NCI-H1436 treated with DMSO at 0.1 percent for 48 hours (cell line): ENCODE measurements around the gene PLEKHJ1.

Experiments used
- DNase-seq: peaks from one replicate; lab custom pipeline; 2025; lab: John Stamatoyannopoulos, UW

PLEKHJ1 gene

DNA sequence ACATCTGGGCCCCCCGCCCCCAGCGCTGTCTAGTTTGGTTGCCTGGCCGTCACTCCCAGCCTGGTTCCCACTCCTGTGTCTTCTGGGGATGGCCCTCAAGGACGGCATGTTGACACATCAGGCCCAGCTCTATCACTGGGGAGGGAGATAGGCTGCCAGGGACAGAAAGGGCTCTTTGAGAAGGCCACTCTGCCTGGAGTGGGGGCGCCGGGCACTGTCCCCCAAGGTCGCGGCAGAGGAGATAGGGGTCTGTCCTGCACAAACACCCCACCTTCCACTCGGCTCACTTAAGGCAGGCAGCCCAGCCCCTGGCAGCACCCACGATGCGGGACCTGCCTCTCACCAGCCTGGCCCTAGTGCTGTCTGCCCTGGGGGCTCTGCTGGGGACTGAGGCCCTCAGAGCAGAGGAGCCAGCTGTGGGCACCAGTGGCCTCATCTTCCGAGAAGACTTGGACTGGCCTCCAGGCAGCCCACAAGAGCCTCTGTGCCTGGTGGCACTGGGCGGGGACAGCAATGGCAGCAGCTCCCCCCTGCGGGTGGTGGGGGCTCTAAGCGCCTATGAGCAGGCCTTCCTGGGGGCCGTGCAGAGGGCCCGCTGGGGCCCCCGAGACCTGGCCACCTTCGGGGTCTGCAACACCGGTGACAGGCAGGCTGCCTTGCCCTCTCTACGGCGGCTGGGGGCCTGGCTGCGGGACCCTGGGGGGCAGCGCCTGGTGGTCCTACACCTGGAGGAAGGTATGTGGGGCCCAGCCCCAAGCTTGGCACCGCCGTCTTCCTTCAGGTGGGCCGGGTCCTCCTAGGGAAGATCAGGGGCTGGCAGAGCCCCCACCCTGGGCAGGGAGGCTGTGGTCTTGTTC lies 13.1 kb upstream of the PLEKHJ1 start, which contains the start of gene AMH:
TSS of gene AMH (plus strand) at position 314 of the 857 bp plus-strand sequence. CDS start at position 324, 10 bp downstream.
- no peak for DNase-seq

DNA sequence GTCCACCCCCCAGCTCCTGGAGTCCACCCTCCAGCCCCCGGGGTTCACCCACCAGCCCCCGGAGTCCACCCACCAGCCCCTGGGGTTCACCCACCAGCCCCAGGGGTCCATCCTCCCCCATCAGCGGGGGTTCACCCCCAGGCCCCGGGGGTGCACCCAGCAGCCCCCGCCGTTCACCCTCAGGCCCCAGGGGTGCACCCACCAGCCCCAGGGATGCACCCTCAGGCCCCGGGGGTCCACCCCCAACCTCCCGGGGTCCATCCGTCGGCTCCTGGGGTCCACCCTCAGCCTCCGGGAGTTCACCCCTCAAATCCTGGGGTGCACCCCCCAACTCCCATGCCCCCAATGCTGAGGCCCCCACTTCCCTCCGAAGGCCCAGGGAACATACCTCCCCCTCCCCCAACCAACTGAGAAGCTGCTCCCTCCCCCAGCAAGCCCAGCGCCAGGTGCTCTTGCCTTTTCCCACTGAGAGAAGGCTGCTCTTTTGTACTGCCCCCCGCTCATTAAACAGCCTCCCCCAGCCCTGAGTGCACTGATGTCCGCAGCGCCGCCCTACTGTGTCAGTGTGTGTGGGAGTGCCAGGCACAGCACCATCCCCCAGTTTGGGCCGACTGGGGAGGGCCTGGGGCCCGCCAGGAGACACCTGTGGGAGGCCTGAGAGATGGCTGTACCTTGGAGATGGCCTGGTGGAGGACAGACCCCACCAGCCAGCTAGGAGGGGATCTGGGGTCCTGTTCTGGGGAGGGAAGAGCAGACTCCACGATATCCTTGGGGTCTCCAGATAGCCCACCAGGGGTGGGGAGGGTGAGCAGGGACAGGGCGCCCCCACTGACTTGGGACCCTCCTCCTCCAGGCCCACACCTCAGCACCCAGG lies 12.2 kb upstream of the PLEKHJ1 start:
- DNase-seq, result no peak

DNA sequence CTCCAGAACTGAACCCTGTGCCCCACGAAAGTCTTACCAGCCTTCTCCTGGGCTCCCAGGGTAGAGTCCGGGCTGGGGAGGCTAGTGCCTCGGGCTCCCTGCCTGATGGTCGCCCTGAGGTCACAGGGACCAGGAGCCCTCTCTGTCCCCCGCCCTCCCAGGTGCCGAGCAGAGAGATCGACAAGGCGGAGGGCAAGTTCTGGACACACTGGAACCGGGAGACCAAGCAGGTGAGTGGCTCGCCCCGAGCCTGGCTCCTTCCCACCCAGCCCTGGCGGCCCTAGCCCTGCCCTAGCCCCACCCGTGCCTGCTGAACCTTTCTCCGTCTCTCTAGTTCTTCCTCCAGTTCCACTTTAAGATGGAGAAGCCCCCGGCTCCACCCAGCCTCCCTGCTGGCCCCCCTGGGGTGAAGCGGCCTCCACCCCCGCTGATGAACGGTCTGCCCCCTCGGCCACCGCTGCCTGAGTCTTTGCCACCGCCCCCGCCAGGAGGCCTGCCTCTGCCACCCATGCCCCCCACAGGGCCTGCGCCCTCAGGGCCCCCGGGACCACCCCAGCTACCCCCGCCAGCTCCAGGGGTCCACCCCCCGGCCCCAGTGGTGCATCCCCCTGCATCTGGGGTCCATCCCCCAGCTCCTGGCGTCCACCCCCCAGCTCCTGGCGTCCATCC lies 11.4 kb upstream of the PLEKHJ1 start:
- DNase-seq, result no peak

DNA sequence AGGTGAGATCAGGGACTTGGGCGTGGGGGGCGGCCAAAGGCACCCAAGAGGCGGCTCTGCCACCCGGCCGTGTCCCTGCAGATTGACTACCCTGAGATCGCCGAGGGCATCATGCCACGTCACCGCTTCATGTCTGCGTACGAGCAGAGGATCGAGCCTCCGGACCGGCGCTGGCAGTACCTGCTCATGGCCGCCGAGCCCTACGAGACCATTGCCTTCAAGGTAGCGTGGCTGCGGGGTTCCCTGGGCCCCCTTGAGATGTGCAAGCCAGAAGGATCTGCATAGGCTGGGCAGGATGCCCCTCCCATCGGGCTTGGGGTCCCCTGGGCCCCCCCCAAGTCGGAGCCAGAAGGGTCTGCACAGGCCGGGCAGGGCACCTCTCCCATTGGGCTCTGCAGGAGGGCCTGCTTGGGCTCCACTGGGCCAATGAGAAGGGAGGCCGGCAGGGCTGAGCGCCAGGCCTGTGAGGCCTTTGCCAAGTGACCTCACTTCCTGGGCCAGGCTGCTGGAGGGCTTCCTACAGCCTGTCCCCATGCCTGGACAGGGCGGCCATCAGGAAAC lies 10.8 kb upstream of the PLEKHJ1 start:
- DNase-seq, result no peak

DNA sequence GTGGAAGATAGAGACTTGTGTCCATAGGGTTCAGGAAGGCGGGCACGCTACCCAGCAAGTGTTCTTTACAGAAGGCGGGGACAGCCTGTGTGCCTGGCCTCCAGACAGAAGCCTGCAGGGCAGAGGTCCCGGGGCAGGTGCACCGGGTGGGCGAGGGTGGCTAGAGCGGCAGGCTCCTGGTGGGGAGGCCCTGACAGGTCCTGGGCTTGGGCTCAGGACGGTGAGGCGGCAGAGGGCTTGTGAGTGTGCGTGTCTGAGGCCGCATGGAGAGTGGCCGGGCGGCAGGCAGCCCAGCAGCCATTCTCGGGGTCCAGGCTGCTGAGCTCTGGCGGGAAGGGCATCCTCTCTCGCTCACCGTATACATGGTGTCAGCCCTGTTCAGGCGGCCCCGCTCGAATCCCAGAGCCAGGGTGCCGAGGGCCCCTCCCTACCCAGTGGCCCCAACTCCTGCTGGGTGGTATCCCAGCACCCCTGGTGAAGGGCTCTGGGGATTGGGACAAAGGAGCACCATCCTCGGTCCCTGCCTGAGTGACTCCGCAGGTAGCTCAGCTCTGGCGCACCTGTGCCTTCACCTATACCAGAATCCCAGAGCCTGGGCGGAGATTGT lies 10.0 kb upstream of the PLEKHJ1 start:
- DNase-seq, result no peak

DNA sequence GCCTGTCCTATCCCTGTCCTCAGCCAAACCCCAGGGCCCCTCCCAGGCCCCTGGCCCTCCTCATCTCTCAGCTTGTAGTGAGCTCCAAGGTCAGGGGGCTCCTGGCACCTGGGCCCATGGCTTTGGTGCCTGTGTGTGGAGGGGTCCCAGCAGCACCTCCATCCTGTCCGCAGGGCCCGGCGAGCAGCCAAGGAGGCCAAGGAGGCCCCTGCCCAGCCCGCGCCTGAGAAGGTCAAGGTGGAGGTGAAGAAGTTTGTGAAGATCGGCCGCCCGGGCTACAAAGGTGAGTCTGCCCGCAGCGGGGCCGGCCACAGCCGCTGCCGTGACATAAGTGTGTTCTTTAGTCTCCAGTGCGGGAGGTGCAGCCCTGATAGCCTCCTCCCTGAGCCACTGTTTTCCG lies 9.1 kb upstream of the PLEKHJ1 start:
- DNase-seq, result no peak

DNA sequence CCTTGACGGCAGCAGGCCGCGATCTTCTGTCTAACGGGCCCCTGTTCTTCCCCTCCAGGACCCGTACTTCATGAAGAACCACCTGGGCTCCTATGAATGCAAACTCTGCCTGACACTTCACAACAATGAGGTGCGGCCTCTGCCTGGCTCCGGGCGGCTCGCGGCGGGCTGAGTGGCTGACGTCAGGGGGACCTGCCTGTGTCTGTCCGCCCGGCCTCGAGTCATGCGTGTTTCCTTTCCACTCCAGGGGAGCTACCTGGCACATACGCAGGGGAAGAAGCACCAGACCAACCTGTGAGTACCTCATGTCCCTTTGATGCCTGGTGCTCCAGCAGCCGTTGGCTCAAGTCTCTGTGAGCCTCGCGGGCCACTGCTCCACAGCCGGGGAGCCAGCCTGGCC lies 8.4 kb upstream of the PLEKHJ1 start:
- no peak for DNase-seq

DNA sequence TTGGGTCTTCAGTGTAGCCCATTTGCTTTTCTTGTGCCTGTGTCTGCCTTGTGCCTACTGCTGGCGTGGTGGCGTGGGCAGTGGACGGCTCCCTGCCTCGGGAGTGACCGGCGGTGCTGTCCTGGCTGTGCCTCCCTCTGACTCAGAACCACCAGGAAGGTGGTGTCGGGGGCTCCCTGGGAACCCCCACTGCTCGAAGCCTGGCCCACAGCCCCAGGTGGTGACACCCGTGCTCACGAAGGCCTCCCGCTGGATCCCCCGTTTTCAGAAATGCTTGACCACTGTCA lies 7.9 kb upstream of the PLEKHJ1 start:
- DNase-seq, result no peak

DNA sequence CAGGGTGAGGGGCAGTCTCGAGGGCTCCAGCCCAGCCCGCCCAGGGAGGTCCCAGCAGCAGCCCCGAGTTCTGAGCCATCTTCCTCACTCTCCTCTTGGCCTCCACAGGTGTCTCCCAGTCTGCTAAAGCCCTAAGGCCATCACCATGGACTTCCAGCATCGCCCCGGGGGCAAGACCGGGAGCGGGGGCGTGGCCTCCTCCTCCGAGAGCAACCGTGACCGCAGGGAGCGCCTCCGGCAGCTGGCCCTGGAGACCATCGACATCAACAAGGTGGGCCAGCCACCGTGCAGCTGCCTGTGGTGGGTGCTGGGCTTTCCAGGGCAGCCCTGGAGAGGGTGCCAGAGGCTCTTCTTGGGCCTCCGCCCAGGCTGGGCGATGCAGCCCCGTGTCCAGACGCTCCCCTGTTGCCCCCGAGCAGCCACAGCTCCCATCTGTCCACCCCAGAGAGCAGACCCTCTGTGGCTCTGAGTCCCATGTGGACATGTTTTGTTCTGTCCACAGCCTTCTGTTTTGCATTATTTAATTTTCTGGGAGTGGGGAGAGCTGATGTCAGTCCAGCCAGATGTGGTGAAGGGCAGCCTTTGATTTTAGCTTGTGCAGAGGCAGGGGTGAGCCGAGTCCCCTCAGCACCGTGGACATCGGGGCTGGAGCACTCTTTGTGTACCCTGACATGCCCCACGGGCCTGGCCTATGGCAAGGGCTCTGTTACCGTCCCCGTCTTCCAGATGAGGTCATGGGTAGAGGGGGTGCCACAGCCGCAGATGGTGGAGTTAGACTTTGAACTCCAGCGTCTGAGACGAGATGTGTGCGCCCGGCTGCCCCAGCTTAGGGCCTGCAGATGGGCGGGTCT lies 7.4 kb upstream of the PLEKHJ1 start:
- DNase-seq, result no peak

DNA sequence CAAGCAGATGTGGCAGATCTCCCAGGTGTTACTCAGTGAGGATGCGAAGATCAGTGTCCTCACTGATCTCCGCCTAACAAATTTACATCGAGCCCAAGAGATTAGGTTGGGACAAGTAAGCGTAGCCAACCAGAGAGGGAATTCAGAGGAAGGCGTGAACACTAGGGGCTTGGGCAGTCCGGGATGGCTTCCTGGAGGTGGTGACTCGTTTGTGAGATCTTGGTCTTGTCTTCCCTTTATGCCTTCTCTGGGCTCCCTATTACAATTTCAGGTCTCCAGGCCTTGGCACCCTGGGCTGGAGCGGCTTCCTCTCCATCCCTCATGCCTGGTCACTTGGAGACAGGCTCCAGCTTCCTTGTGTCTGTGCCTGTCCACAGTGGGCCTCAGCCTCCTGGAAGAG lies 6.7 kb upstream of the PLEKHJ1 start:
- no peak for DNase-seq

DNA sequence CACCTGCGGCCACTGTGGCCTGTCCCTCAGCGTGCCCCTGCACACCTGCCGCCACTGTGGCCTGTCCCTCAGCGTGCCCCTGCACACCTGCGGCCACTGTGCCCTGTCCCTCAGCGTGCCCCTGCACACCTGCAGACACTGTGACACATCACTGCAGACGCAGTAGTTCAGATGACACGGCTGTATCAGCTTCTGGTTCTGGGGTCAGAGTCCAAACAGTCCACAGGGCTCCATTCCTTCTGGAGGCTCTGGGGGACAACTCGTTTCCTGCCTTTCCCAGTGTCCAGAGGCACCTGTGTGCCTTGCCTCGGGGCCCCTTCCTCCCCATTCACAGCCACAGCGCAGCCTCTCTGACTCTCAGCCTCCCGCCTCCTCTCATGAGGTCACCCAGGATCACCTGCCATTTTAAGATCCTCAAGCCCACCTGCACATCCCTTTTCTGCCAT lies 6.0 kb upstream of the PLEKHJ1 start:
- no peak for DNase-seq

DNA sequence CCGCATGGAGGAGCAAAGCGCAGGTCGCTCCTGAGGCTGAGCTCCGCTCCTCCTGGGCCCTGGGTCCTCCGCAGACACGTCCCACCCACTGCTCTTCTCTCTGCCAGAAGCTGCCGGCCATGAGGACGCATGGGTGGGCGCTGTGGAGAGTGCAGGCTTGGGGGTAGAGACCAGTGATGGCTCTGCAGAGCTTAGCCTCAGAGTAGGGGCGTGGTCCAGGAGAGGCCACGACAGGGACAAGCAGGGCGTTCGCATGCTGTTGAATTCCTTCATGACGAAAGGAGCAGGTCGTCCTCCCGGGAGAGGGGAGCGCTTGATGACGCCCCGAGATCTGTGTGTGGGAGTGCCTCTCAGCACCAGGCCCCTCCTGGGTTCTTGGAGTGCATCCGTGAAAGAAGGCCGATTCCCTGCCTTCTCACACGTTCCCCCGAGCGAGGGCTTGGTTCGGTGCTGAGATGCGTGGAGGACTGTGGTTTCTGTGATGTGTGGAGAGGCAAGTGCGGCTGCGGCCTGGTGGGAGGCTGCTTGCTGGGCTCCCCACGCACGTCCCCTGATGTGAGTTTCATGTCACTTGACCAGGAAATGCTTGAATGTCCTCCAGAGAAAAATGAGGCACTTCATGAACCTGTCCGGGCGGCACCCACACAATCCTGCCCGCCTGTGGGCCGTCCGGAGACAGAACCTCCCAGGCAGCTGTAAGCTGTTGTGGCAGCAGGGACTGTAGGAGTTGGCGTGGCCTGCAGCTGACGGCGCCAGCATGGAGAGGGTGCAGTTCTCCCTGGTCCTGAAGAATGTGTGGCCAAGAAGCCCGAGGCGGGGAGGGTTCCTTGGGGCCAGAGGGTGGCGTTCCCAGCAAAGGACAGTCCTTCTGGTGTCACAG lies 5.0 kb upstream of the PLEKHJ1 start:
- DNase-seq, result no peak

DNA sequence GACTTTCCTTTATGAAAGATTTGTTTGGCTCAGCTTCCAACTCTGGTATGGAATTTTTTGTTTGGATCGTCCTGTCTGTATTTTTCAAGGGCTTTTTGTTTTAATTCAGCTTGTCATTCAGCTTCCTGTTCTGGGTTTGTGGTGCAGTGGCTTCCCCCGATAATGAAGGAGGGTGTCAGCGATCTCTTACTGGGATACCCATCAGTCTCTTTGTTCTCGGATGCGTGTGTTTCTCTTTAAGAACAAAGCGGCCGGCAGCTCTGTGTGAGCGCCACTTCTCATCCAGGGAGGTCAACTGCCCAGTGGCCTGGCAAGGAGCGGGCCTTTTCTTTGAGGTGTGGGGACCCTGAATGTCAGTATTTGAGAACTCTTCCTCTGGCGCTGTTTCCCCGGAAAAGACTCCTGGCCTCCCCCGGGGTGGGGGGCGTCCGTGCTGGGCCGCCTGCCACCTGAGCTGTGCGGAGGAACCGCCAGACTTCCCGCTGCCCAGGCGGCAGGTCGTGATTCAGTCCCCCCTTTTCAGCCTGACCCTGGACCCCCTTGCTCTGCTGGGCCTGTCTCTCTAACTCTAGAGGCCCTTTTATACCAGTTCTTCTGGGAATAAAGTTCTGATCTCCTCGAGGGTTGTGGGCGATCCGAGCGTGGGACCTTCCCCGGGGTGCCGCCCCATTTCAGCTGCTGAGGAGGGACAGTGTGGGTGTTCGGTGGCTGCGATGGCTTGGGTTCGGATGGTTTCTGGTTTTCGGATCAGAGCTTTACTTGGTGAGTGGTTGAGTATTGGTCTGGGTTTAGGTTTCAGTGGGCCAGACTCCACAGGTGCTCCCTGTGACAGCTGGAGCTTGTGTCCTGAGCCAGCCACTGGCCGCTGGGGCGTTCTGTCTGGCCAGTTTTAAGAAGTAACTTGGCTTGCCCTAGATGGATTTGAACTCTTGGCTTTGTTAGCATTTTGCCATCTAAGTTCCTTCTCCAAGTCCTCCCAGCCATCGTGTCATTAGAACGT lies 3.9 kb upstream of the PLEKHJ1 start:
- DNase-seq, result no peak

DNA sequence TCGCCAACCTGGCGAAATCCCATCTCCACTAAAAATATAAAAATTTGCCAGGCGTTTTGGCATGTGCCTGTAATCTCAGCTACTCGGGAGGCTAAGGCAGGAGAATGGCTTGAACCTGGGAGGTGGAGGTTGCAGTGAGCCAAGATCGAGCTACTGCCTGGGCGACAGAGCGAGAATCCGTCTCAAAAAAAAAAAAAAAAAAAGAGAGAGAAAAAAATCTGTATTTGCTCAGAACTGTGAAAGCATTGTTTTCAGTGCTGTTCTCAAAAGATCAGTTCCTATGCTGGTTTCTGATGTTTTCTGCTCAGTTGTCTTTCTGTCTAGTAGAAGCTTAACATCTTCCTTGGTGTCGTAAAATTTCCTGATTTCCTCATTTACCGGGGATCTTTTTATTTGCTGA lies 3.0 kb upstream of the PLEKHJ1 start:
- DNase-seq, result no peak

DNA sequence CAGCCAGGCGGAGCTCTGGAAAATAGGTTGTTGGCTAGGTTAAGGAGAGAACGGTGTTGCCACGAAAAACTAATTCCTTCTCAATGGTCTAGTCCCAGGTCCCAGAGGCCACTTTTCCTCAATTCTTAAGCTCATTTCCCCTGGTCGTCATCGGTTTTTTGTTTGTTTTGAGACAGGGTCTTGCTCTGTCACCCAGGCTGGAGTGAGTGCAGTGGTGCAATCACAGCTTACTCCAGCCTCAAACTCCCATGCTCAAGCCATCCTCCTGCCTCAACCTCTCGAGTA lies 1.7 kb upstream of the PLEKHJ1 start:
- no peak for DNase-seq

DNA sequence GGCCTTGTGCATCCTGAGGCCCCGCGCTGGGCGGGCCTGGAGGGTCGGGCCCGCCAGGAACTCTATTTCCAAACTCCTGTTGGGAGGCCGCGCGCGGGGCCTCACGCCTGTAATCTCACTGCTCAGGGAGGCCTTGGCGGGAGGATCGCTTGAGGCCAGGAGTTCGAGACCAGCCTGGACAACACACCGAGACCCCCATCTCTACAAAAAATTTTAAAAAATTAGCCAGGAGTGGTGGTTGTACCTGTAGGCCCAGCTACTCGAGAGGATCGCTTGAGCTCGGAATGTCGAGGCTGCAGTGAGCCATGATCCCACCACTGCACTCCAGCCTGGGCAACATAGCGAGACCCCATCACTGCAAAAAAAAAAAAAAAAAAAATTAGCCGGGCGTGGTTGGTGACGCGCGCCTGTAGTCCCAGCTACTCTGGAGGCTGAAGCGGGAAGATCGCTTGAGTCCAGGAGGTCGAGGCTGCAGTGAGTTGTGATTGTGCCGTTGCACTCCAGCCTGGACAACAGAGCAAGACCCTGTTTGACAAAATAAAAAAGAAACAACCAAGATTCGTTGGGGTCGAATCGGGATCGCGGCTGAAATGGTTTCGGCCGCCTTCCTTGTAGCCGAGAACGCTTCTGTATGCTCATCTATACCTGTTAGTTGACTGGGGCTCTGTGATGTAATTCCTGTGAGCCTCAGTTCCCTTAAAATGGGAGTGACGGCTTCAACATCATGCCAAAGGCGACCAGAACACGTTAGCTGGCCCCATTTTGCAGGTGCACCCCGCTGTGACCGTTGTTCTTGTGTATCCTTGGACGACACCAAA lies 1.1 kb upstream of the PLEKHJ1 start:
- DNase-seq, result no peak

DNA sequence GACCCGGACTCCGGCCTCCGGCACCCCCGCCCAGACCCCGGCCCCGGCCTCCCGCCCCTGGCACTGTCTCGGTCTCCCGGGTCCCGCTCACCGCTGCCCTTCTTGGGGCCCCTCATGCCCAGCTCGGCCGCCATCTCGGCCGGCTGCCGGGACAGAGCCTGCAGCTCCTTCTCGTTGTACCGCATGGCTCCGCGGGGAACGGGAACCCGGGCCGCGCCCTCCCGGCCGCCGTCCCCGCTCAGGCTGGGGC lies 140 bp downstream of the PLEKHJ1 start:
- no peak for DNase-seq

DNA sequence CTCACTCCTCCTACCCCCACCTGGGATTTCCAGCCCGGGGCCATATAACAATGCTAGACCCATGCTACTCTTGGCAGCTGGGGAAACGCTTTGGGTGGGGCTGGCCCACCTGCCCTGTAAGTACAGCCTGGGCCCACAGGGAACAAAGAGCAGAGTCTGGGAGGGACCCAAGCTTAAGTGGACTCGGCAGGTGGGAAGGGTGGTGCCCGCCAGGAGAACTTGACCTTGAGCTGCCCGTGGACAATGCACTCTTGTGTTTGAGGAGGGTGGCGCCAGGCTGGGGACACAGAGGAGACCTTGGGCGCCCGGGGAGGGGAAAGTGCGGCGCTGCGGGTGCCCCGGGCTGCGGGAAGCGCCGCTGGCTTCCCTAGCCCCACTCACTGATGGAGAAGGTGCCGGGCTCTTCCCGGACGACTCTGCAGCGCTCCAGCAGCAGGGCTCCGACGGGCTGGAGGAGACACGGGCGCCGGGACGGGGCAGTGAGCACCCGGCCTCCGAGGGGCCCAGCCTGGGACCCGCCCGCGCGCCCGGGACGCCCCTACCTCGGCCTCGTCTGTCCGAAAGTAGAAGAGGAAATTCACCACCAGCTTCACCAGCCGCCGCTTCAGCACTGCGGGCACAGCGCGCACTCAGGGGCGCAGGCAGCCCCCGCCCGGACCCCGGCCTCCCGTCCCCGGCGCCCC lies 607 bp downstream of the PLEKHJ1 start:
- DNase-seq, result peak; percentile 8
